Gastroesophageal sphincter (tissue), 4 donors: ENCODE measurements around the gene FERMT3. TPM values are rescaled to one million over a fixed set of nuclear protein-coding genes. Genes with fewer than 3 reads are reported as not detected.

Experiments used
- ATAC-seq: fragments of 150-250 bp; one replicate; pipeline ENCODE4 v1.9.1; 2016; ENCODE audit warnings: mild to moderate bottlenecking, moderate library complexity
- H3K27ac ChIP-seq, 4 donors: fragments of 200-600 bp; sonication (generic) in 3 of 4; 1 replicate in 3 of 4; 2 replicates in 1 of 4; pipeline ENCODE4 v1.5.1; 2016 to 2019
- H3K27me3 ChIP-seq: fragments of 200-600 bp; sonication (generic); one replicate; pipeline ENCODE4 v1.5.1; 2019
- H3K36me3 ChIP-seq, 2 donors: fragments of 200-600 bp; sonication (generic); one replicate each; pipeline ENCODE4 v1.5.1; 2019; ENCODE audit warnings: control low read depth in 1 of 2
- H3K4me1 ChIP-seq, 3 donors: fragments of 200-600 bp; sonication (generic); 1 replicate in 2 of 3; 2 replicates in 1 of 3; pipeline ENCODE4 v1.5.1; 2016 to 2019; ENCODE audit warnings: control low read depth in 2 of 3
- H3K4me3 ChIP-seq, 2 donors: fragments of 200-600 bp; sonication (generic); one replicate each; pipeline ENCODE4 v1.5.1; 2019; ENCODE audit warnings: mild to moderate bottlenecking in 1 of 2, moderate library complexity in 1 of 2
- H3K9me3 ChIP-seq, 3 donors: fragments of 200-600 bp; sonication (generic); one replicate each; pipeline ENCODE4 v1.5.1; 2017 to 2019; ENCODE audit warnings: control low read depth in 2 of 3
- CTCF ChIP-seq, 4 experiments: fragments of 200-600 bp in 2 of 4; fragments of 450-650 bp in 2 of 4; sonication (generic) in 1 of 4; IDR thresholded peaks; one replicate each; pipeline ENCODE4 v1.5.1; 2017 to 2019; ENCODE audit warnings: antibody characterized with exemption in 4 of 4, mild to moderate bottlenecking in 2 of 4, moderate library complexity in 2 of 4
- EP300 ChIP-seq: sonication (generic); formaldehyde crosslinking; IDR thresholded peaks from one replicate; pipeline ENCODE4 v1.6.1; 2017; ENCODE audit warnings: antibody characterized with exemption, mild to moderate bottlenecking
- POLR2A ChIP-seq, 2 donors: fragments of 450-650 bp; IDR thresholded peaks; one replicate each; pipeline ENCODE4 v1.6.1; 2017; ENCODE audit warnings: antibody characterized with exemption in 2 of 2, mild to moderate bottlenecking in 2 of 2, moderate library complexity in 1 of 2
- POLR2AphosphoS5 ChIP-seq: sonication (generic); formaldehyde crosslinking; IDR thresholded peaks from one replicate; pipeline ENCODE4 v1.6.1; 2017; ENCODE audit warnings: antibody characterized with exemption
- WGBS, 2 donors: methylation state at CpG; one replicate each; pipeline ENCODE4 v1.1.5; 2018; ENCODE audit warnings: low coverage in 1 of 2; 5-methylcytosine and 5-hydroxymethylcytosine counted together
- total RNA-seq, 4 donors: library from RNA; depleted of rRNA; stranded (reverse); fragments of >200 nt; gene quantifications; one replicate each; pipeline ENCODE4 v1.1.0, GENCODE V29; 2016

Gene FERMT3
- total RNA-seq, 4 donors from 2014 or later: 14.5 to 28.5 (median 17.0) TPM

GRCh38 chr11:64247729-64248531, 41.4 kb downstream of the FERMT3 start:
- no peak for TF ChIP-seq POLR2AphosphoS5
- TF ChIP-seq EP300: no peak
- no peak for TF ChIP-seq CTCF (IDR thresholded peaks at IDR 0.05)
- no peak for TF ChIP-seq POLR2A (IDR thresholded peaks at IDR 0.05)
- peaks cover 0 to 15% of the 10 kb centered on the region in 2 donors for H3K36me3 ChIP-seq
- H3K27ac ChIP-seq: peak overlapping the region in 3 of 4 donors; percentile 87 to 92 (median 88)
- ATAC-seq: no peak
- no peaks in the 10 kb centered on the region for H3K9me3 ChIP-seq
- peaks cover 0 to 59% (median 44%) of the 10 kb centered on the region in 3 donors for H3K4me1 ChIP-seq
- H3K4me3 ChIP-seq: peak overlapping the region; percentile 55 to 69
- 21 to 69% methylated on average over 9 to 24 of the region's 31 CpGs for WGBS, 2 donors
- H3K27me3 ChIP-seq: no peaks in the 10 kb centered on the region

GRCh38 chr11:64248578-64248977, 42.1 kb downstream of the FERMT3 start:
- peaks cover 0 to 59% (median 44%) of the 10 kb centered on the region in 3 donors for H3K4me1 ChIP-seq
- WGBS, 2 donors: 60 to 71% methylated on average over 4 of the region's 7 CpGs
- no peak overlapping the region for H3K27ac ChIP-seq
- no peak for TF ChIP-seq CTCF (IDR thresholded peaks at IDR 0.05)
- no peak for TF ChIP-seq POLR2AphosphoS5
- no peak for TF ChIP-seq EP300
- TF ChIP-seq POLR2A (IDR thresholded peaks at IDR 0.05): no peak
- H3K36me3 ChIP-seq: peaks cover 0 to 8% of the 10 kb centered on the region in 2 donors
- H3K4me3 ChIP-seq: no peak overlapping the region
- no peaks in the 10 kb centered on the region for H3K9me3 ChIP-seq
- H3K27me3 ChIP-seq: no peaks in the 10 kb centered on the region
- no peak for ATAC-seq

GRCh38 chr11:64249038-64249437, 42.5 kb downstream of the FERMT3 start:
- Histone ChIP-seq H3K4me1 (peaks cover 0 to 64% (median 44%) of the 10 kb centered on the region in 3 donors), H3K27me3 (no peaks in the 10 kb centered on the region), H3K4me3 (no peak overlapping the region), H3K36me3 (peaks cover 0 to 3% of the 10 kb centered on the region in 2 donors), H3K27ac (no peak overlapping the region), H3K9me3 (no peaks in the 10 kb centered on the region)
- 80% methylated on average over 3 of the region's 4 CpGs; no CpG with 5 or more reads in 1 of the 2 donors for WGBS, 2 donors
- TF ChIP-seq CTCF (IDR thresholded peaks at IDR 0.05) (no peak), POLR2A (IDR thresholded peaks at IDR 0.05) (no peak), POLR2AphosphoS5 (no peak), EP300 (no peak)
- no peak for ATAC-seq

DNA sequence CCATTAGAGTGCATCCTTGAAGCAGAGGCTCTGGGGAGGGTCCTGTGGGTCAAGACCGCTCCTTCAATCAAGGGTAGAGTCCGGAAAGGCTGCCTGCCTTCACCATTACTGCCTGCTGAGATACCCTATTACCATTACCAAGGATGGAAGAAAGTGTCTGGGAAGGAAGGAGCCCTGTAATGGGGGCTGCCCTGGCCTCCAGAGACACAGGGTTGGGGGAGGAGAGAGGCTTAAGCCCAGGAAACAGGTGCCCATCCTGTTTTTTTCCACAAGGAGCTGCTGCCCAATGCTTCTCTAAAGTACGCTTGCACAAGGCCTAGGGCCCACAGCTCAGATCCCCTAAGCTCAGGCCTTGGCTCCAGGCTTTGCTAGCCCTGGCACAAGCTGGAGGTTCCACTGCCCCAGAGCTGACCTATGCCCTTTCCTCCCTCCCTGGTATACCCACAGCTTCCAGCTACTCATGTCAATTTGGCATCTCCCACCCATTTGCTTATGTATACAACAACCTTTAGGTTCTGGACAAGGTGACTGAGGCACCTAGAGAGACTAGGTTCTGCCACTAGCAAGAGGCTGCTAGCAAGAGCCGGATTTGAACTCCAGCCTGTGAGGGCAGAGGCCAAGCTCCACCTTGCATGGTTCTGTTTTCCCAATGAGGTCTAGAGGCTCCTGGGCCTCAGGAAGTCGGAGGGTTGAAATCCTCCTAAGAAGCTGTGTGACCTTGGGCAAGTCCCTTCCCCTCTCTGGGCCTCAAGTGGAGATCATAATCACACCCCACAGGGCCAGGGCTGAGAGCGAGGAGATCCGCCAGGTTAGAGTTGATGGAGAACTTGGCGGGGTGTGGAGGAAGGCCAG, 43.3 kb downstream of the FERMT3 start:
- Histone ChIP-seq H3K9me3 (no peaks in the 10 kb centered on the region), H3K27ac (no peak overlapping the region), H3K4me1 (peaks cover 0 to 65% (median 44%) of the 10 kb centered on the region in 3 donors), H3K27me3 (no peaks in the 10 kb centered on the region), H3K4me3 (no peak overlapping the region), H3K36me3 (peaks cover 0 to 7% of the 10 kb centered on the region in 2 donors)
- WGBS, 2 donors: 86 to 87% methylated on average over 1 to 3 of the region's 8 CpGs
- ATAC-seq: no peak
- TF ChIP-seq CTCF (IDR thresholded peaks at IDR 0.05): no peak
- no peak for TF ChIP-seq EP300
- no peak for TF ChIP-seq POLR2AphosphoS5
- TF ChIP-seq POLR2A (IDR thresholded peaks at IDR 0.05): no peak
